ENCODE results near the gene ARID4B.
"Not testable (repeated sequence)": the region's sequence is repeated elsewhere in the genome, so short reads cannot be mapped to it uniquely, and the experiment has no call there.

The ARID4B gene

GRCh38 chr1:235259133-235259778 is 68.7 kb downstream of the ARID4B start:
- Mint-ChIP-seq H3K9me3 (no peaks in the 10 kb centered on the region), H3K36me3 (peaks cover 15% of the 10 kb centered on the region), H3K4me3 (no peak overlapping the region), H3K27me3 (no peaks in the 10 kb centered on the region), H3K4me1 (peaks cover 33% of the 10 kb centered on the region), H3K27ac (peak overlapping the region; percentile 51)
- DNase-seq: no peak
- CTCF ChIA-PET: interaction anchor here (1.1 to 2.3 kb wide), 7 partner anchors 8 to 661 kb away, joined by 3 to 15 read pairs (median 4); no protein-coding TSS in a partner anchor

GRCh38 chr1:235258068-235258467 is 69.9 kb downstream of the ARID4B start:
- H3K4me3 Mint-ChIP-seq, H3K27ac Mint-ChIP-seq, H3K9me3 Mint-ChIP-seq, DNase-seq, H3K27me3 Mint-ChIP-seq: not testable (repeated sequence)
- CTCF ChIA-PET: interaction anchor here (1.1 to 2.3 kb wide), 7 partner anchors 9 to 660 kb away, joined by 3 to 15 read pairs (median 4); no protein-coding TSS in a partner anchor
- Mint-ChIP-seq H3K36me3 (peaks cover 15% of the 10 kb centered on the region), H3K4me1 (peaks cover 33% of the 10 kb centered on the region)

GRCh38 chr1:235254721-235255120 is 73.3 kb downstream of the ARID4B start:
- H3K4me1 Mint-ChIP-seq: peaks cover 24% of the 10 kb centered on the region
- no peak for DNase-seq
- CTCF ChIA-PET: no interaction called here
- H3K27ac Mint-ChIP-seq: peak overlapping the region; percentile 69
- no peaks in the 10 kb centered on the region for H3K27me3 Mint-ChIP-seq
- H3K36me3 Mint-ChIP-seq: peaks cover 24% of the 10 kb centered on the region
- no peak overlapping the region for H3K4me3 Mint-ChIP-seq
- no peaks in the 10 kb centered on the region for H3K9me3 Mint-ChIP-seq

- Mint-ChIP-seq H3K27me3 (no peaks in the 10 kb centered on the region), H3K36me3 (peaks cover 25% of the 10 kb centered on the region), H3K4me3 (no peak overlapping the region), H3K4me1 (peaks cover 12% of the 10 kb centered on the region), H3K27ac (no peak overlapping the region), H3K9me3 (no peaks in the 10 kb centered on the region)
- CTCF ChIA-PET: interaction anchor here (0.7 to 3.6 kb wide), 11 partner anchors 10 to 163 kb away, joined by 3 to 47 read pairs (median 4); no protein-coding TSS in a partner anchor
- DNase-seq: peak; percentile 76
These were observed 74.6 kb downstream of the ARID4B start for GRCh38 chr1:235253219-235253962.

GRCh38 chr1:235250430-235250829 is 77.5 kb downstream of the ARID4B start:
- Mint-ChIP-seq H3K4me1 (peaks cover 17% of the 10 kb centered on the region), H3K27me3 (no peaks in the 10 kb centered on the region), H3K4me3 (no peak overlapping the region), H3K36me3 (peaks cover 28% of the 10 kb centered on the region), H3K27ac (no peak overlapping the region), H3K9me3 (no peaks in the 10 kb centered on the region)
- no peak for DNase-seq
- CTCF ChIA-PET: interaction anchor here (3.6 kb wide), 1 partner anchor 166 kb away, joined by 47 read pairs; no protein-coding TSS in a partner anchor

- Mint-ChIP-seq H3K4me1 (peaks cover 23% of the 10 kb centered on the region), H3K27ac (peak overlapping the region; percentile 65), H3K36me3 (peaks cover 30% of the 10 kb centered on the region), H3K4me3 (no peak overlapping the region), H3K27me3 (no peaks in the 10 kb centered on the region), H3K9me3 (no peaks in the 10 kb centered on the region)
- no peak for DNase-seq
- CTCF ChIA-PET: interaction anchor here (0.8 to 1.5 kb wide), 3 partner anchors 15 to 171 kb away, joined by 3 to 7 read pairs (median 5); no protein-coding TSS in a partner anchor
These were observed 81.7 kb downstream of the ARID4B start for GRCh38 chr1:235246022-235246948.

GRCh38 chr1:235244974-235245592 is 82.9 kb downstream of the ARID4B start:
- Mint-ChIP-seq H3K4me1 (peaks cover 34% of the 10 kb centered on the region), H3K36me3 (peaks cover 31% of the 10 kb centered on the region), H3K4me3 (no peak overlapping the region), H3K9me3 (no peaks in the 10 kb centered on the region), H3K27ac (peak overlapping the region; percentile 11), H3K27me3 (no peaks in the 10 kb centered on the region)
- CTCF ChIA-PET: no interaction called here
- DNase-seq: no peak

GRCh38 chr1:235240960-235241359 is 87.0 kb downstream of the ARID4B start:
- CTCF ChIA-PET: no interaction called here
- no peak overlapping the region for H3K27ac Mint-ChIP-seq
- H3K4me1 Mint-ChIP-seq: peaks cover 35% of the 10 kb centered on the region
- H3K4me3 Mint-ChIP-seq: no peak overlapping the region
- H3K36me3 Mint-ChIP-seq: peaks cover 42% of the 10 kb centered on the region
- H3K9me3 Mint-ChIP-seq: no peaks in the 10 kb centered on the region
- no peak for DNase-seq
- no peaks in the 10 kb centered on the region for H3K27me3 Mint-ChIP-seq

GRCh38 chr1:235239851-235240250 is 88.1 kb downstream of the ARID4B start:
- CTCF ChIA-PET: interaction anchor here (0.7 kb wide), 1 partner anchor 177 kb away, joined by 3 read pairs; no protein-coding TSS in a partner anchor
- Mint-ChIP-seq H3K4me1 (peaks cover 27% of the 10 kb centered on the region), H3K4me3 (no peak overlapping the region), H3K9me3 (no peaks in the 10 kb centered on the region), H3K27ac (peak overlapping the region; percentile 60), H3K27me3 (no peaks in the 10 kb centered on the region), H3K36me3 (peaks cover 40% of the 10 kb centered on the region)
- DNase-seq: no peak

- CTCF ChIA-PET: no interaction called here
- Mint-ChIP-seq H3K4me3 (no peak overlapping the region), H3K27ac (no peak overlapping the region), H3K4me1 (peaks cover 22% of the 10 kb centered on the region), H3K36me3 (peaks cover 37% of the 10 kb centered on the region), H3K27me3 (no peaks in the 10 kb centered on the region), H3K9me3 (no peaks in the 10 kb centered on the region)
- DNase-seq: no peak
These were observed 89.4 kb downstream of the ARID4B start for GRCh38 chr1:235238558-235238957.

- CTCF ChIA-PET: no interaction called here
- H3K27me3 Mint-ChIP-seq: no peaks in the 10 kb centered on the region
- H3K9me3 Mint-ChIP-seq: no peaks in the 10 kb centered on the region
- peaks cover 21% of the 10 kb centered on the region for H3K4me1 Mint-ChIP-seq
- H3K36me3 Mint-ChIP-seq: peaks cover 43% of the 10 kb centered on the region
- no peak overlapping the region for H3K4me3 Mint-ChIP-seq
- DNase-seq: no peak
- H3K27ac Mint-ChIP-seq: no peak overlapping the region
These were observed 91.9 kb downstream of the ARID4B start for GRCh38 chr1:235236128-235236527.

GRCh38 chr1:235229868-235230267 is 98.1 kb downstream of the ARID4B start:
- no peaks in the 10 kb centered on the region for H3K9me3 Mint-ChIP-seq
- H3K36me3 Mint-ChIP-seq: peaks cover 29% of the 10 kb centered on the region
- H3K4me3 Mint-ChIP-seq: no peak overlapping the region
- CTCF ChIA-PET: interaction anchor here (0.6 kb wide), 1 partner anchor 63 kb away, joined by 3 read pairs; no protein-coding TSS in a partner anchor
- no peak overlapping the region for H3K27ac Mint-ChIP-seq
- H3K27me3 Mint-ChIP-seq: no peaks in the 10 kb centered on the region
- no peaks in the 10 kb centered on the region for H3K4me1 Mint-ChIP-seq
- DNase-seq: no peak

- peaks cover 29% of the 10 kb centered on the region for H3K36me3 Mint-ChIP-seq
- H3K4me3 Mint-ChIP-seq: no peak overlapping the region
- no peaks in the 10 kb centered on the region for H3K9me3 Mint-ChIP-seq
- no peaks in the 10 kb centered on the region for H3K4me1 Mint-ChIP-seq
- DNase-seq: no peak
- no peaks in the 10 kb centered on the region for H3K27me3 Mint-ChIP-seq
- H3K27ac Mint-ChIP-seq: no peak overlapping the region
- CTCF ChIA-PET: no interaction called here
These were observed 100.6 kb downstream of the ARID4B start for GRCh38 chr1:235227414-235227813.
